OCI-LY7 (cell line): ENCODE results near the gene ALG6. TPM values are rescaled to one million over a fixed set of nuclear protein-coding genes. Genes with fewer than 3 reads are reported as not detected.

Source experiments
- BruUV-seq: library from RNA; stranded (reverse); fragments of 400-500 nt; replicated peaks from 2 replicates; lab custom pipeline; 2021; lab: Mats Ljungman, UMichigan
- CTCF ChIA-PET: fragments of 300-600 bp; sonication (Branson Sonifier 250); formaldehyde crosslinking; loops from one replicate; lab custom pipeline; 2022; ENCODE audit warnings: antibody characterized with exemption; ENCODE audit not compliant: unreplicated experiment; lab: Charles Lee
- POLR2A ChIA-PET: fragments of 300-600 bp; sonication (Branson Sonifier 250); formaldehyde crosslinking; loops from one replicate; lab custom pipeline; 2022; ENCODE audit warnings: antibody characterized with exemption; lab: Charles Lee
- DNase-seq: peaks from one replicate; pipeline ENCODE4 v3.0.0-alpha.2; 2015; ENCODE audit warnings: low spot score
- H2AFZ ChIP-seq: fragments of 200-600 bp; sonication (generic), shearing (Covaris generic); 2 replicates; pipeline ENCODE4 v1.6.1; 2014; ENCODE audit warnings: mild to moderate bottlenecking, antibody characterized with exemption, low read length, moderate library complexity
- H3K27ac ChIP-seq: fragments of 200-600 bp; sonication (generic); 2 replicates; pipeline ENCODE4 v1.5.1; 2014; ENCODE audit warnings: mixed run types, low read depth, mild to moderate bottlenecking, moderate library complexity, low read length, inconsistent platforms; ENCODE audit not compliant: poor library complexity, severe bottlenecking
- H3K36me3 ChIP-seq: fragments of 200-600 bp; sonication (generic); 2 replicates; pipeline ENCODE4 v1.6.1; 2014; ENCODE audit warnings: mild to moderate bottlenecking, antibody characterized with exemption, low read length, moderate library complexity, mixed read lengths; ENCODE audit not compliant: insufficient read depth
- H3K4me1 ChIP-seq: fragments of 200-600 bp; sonication (generic); 2 replicates; pipeline ENCODE4 v1.5.1; 2014; ENCODE audit warnings: mild to moderate bottlenecking, low read length; ENCODE audit not compliant: insufficient read depth, poor library complexity, severe bottlenecking
- H3K4me2 ChIP-seq: fragments of 200-600 bp; sonication (generic); 2 replicates; pipeline ENCODE4 v1.6.1; 2014; ENCODE audit warnings: mild to moderate bottlenecking, low read length
- H3K4me3 ChIP-seq: fragments of 200-600 bp; sonication (generic); 2 replicates; pipeline ENCODE4 v1.5.1; 2014; ENCODE audit warnings: mild to moderate bottlenecking, low read depth, low read length; ENCODE audit not compliant: poor library complexity, severe bottlenecking
- H3K79me2 ChIP-seq: fragments of 200-600 bp; sonication (generic); 2 replicates; pipeline ENCODE4 v1.6.1; 2016; ENCODE audit warnings: low read depth, mild to moderate bottlenecking, low read length, moderate library complexity, mixed read lengths; ENCODE audit not compliant: insufficient read depth
- H3K9me2 ChIP-seq: fragments of 200-600 bp; sonication (generic); 2 replicates; pipeline ENCODE4 v1.6.1; 2016; ENCODE audit warnings: mild to moderate bottlenecking, low read length, mixed read lengths; ENCODE audit not compliant: insufficient read depth
- H3K9me3 ChIP-seq: fragments of 200-600 bp; sonication (generic); 2 replicates; pipeline ENCODE4 v1.6.1; 2014; ENCODE audit warnings: mild to moderate bottlenecking, mixed run types, low read length, mixed read lengths
- H4K20me1 ChIP-seq: fragments of 200-600 bp; sonication (generic); 2 replicates; pipeline ENCODE4 v1.6.1; 2014; ENCODE audit warnings: mild to moderate bottlenecking, antibody characterized with exemption, low read length, moderate library complexity, mixed read lengths; ENCODE audit not compliant: insufficient read depth
- EZH2phosphoT487 ChIP-seq: fragments of 200-600 bp; sonication (generic); IDR thresholded peaks from 2 replicates; pipeline ENCODE4 v1.6.1; 2018; ENCODE audit warnings: low read depth, borderline replicate concordance, mild to moderate bottlenecking, mixed run types, antibody characterized with exemption, low read length, moderate library complexity, mixed read lengths
- intact Hi-C: fragments of 100-400 bp; cut with micrococcal nuclease; formaldehyde crosslinking; loops from one replicate; pipeline ENCODE4 v1.10.0; 2022; ENCODE audit not compliant: unreplicated experiment
- total RNA-seq, 2 experiments: library from RNA; depleted of rRNA in 1 of 2; stranded (reverse); fragments of >200 nt in 1 of 2; shearing (Covaris generic) in 1 of 2; gene quantifications; 2 replicates each; pipeline ENCODE4 v1.2.3, GENCODE V29; 2014 to 2022
- TF ChIP-seq, protein P1 (sequence below): fragments of 200-600 bp; sonication (generic); conservative IDR thresholded peaks from 2 replicates; pipeline ENCODE4 v1.5.1; 2014; ENCODE audit warnings: mild to moderate bottlenecking, antibody characterized with exemption, low read length, moderate library complexity, mixed read lengths

Gene ALG6
- total RNA-seq, 2 experiments from 2014 or later: 29.3 to 34.1 TPM

DNA sequence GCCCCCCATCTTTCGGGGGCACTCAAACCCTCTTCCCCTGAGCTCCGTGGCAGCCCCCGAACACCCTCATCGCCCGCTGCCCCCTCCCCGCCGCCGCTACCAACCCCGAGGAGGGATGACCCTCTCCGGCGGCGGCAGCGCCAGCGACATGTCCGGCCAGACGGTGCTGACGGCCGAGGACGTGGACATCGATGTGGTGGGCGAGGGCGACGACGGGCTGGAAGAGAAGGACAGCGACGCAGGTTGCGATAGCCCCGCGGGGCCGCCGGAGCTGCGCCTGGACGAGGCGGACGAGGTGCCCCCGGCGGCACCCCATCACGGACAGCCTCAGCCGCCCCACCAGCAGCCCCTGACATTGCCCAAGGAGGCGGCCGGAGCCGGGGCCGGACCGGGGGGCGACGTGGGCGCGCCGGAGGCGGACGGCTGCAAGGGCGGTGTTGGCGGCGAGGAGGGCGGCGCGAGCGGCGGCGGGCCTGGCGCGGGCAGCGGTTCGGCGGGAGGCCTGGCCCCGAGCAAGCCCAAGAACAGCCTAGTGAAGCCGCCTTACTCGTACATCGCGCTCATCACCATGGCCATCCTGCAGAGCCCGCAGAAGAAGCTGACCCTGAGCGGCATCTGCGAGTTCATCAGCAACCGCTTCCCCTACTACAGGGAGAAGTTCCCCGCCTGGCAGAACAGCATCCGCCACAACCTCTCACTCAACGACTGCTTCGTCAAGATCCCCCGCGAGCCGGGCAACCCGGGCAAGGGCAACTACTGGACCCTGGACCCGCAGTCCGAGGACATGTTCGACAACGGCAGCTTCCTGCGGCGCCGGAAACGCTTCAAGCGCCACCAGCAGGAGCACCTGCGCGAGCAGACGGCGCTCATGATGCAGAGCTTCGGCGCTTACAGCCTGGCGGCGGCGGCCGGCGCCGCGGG is 44.2 kb upstream of the ALG6 start:
- Histone ChIP-seq H3K79me2 (no peaks in the 10 kb centered on the region), H2AFZ (peak overlapping the region; percentile 96), H3K9me3 (no peaks in the 10 kb centered on the region), H3K4me1 (peaks cover 9% of the 10 kb centered on the region), H3K36me3 (no peaks in the 10 kb centered on the region), H3K27ac (no peak overlapping the region), H3K4me2 (peak overlapping the region; percentile 83), H4K20me1 (no peaks in the 10 kb centered on the region), H3K4me3 (peak overlapping the region; percentile 76), H3K9me2 (no peaks in the 10 kb centered on the region)
- ChIA-PET CTCF (no interaction called here), POLR2A (no interaction called here)
- intact Hi-C loops: no loop called here
- BruUV-seq: no TSS peak
- DNase-seq: no peak
- TF ChIP-seq EZH2phosphoT487: no peak
- TF ChIP-seq, protein P1, sequence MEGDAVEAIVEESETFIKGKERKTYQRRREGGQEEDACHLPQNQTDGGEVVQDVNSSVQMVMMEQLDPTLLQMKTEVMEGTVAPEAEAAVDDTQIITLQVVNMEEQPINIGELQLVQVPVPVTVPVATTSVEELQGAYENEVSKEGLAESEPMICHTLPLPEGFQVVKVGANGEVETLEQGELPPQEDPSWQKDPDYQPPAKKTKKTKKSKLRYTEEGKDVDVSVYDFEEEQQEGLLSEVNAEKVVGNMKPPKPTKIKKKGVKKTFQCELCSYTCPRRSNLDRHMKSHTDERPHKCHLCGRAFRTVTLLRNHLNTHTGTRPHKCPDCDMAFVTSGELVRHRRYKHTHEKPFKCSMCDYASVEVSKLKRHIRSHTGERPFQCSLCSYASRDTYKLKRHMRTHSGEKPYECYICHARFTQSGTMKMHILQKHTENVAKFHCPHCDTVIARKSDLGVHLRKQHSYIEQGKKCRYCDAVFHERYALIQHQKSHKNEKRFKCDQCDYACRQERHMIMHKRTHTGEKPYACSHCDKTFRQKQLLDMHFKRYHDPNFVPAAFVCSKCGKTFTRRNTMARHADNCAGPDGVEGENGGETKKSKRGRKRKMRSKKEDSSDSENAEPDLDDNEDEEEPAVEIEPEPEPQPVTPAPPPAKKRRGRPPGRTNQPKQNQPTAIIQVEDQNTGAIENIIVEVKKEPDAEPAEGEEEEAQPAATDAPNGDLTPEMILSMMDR: no peak

- ChIA-PET POLR2A (interaction anchor here (1.3 kb wide), 2 partner anchors 12 to 215 kb away, joined by 3 to 4 read pairs; no protein-coding TSS in a partner anchor), CTCF (no interaction called here)
- no peaks in the 10 kb centered on the region for H4K20me1 ChIP-seq
- H3K9me3 ChIP-seq: no peaks in the 10 kb centered on the region
- no peak overlapping the region for H3K4me3 ChIP-seq
- H3K4me1 ChIP-seq: peaks cover 4% of the 10 kb centered on the region
- H3K9me2 ChIP-seq: no peaks in the 10 kb centered on the region
- H3K4me2 ChIP-seq: no peak overlapping the region
- no TSS peak for BruUV-seq
- H3K36me3 ChIP-seq: no peaks in the 10 kb centered on the region
- no peak for DNase-seq
- intact Hi-C loops: no loop called here
- TF ChIP-seq, protein P1: no peak
- H3K27ac ChIP-seq: no peak overlapping the region
- no peak overlapping the region for H2AFZ ChIP-seq
- H3K79me2 ChIP-seq: no peaks in the 10 kb centered on the region
These were observed 43.3 kb upstream of the ALG6 start for GRCh38 chr1:63323865-63324778.
